HG03354 (cell line): Measurements from ENCODE around the gene STK16.
"Not testable (repeated sequence)": the region's sequence is repeated elsewhere in the genome, so short reads cannot be mapped to it uniquely, and the experiment has no call there.

Experiments used
- ATAC-seq: cut with Tn5 transposase; IDR thresholded peaks from one replicate; pipeline ENCODE4 v1.9.1; 2021; ENCODE audit warnings: mild to moderate bottlenecking; ENCODE audit not compliant: unreplicated experiment, poor library complexity, severe bottlenecking

The STK16 gene

GRCh38 chr2:219230059-219230540 is 15.2 kb upstream of the STK16 start:
- ATAC-seq: peak; percentile 18

- ATAC-seq: no peak
These were observed 10.9 kb upstream of the STK16 start for GRCh38 chr2:219234331-219234730.

DNA sequence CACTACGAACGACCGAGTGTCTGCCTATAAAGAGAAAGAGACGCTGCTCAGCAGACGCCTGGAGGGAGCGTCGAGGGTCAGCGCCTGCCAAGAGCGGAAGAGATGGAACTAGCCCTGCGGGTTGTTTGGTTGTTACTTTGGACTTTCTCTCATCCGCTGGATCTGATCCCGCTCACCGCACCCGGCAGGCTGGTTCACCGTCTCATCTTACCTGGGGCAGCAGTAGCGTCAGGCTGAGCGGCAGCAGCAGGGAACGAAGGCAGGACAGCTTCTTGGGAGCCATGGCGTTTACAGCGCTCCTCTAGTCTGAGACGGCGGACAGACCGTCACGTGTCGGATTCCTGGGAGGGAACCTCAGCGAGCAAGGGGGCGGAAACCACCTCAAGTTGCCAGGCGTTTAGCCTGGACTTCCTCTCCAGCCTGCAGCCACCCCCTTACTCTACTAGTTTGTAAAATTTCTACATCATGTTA is 2.0 kb upstream of the STK16 start:
- ATAC-seq: no peak

DNA sequence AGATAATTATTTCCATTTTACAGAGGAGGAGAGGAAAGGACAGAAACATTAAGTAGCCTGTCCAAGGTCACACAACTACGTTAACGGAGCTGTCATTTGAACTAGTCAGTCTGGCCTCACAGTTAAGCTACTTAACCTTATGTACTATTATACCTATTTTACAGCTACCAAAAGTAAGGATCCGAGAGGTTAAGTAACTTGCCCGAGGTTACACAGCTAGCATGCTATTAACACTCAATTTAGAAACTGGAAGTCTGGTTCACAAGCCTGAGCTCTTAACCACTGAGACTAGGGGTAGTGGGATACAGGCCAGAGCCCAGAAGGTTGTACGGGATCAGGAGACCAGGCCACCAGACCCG is 511 bp upstream of the STK16 start:
- ATAC-seq: no peak

DNA sequence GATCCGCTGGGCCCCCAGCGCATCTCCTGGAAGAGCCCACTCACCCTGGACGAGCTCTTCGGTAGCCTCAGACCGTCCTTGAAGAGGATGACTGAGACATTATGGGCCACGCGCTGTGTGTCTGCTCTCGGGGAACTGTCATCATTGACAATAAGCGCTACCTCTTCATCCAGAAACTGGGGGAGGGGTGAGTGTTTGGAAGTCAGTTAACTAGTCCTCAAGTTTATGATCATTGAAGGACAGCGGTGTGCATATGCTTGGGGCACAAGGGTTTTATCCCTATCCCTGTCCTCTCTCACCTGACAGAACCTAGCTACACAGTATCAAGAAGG is 586 bp downstream of the STK16 start:
- ATAC-seq: no peak

GRCh38 chr2:219246559-219246958 is 1.3 kb downstream of the STK16 start:
- ATAC-seq: no peak

DNA sequence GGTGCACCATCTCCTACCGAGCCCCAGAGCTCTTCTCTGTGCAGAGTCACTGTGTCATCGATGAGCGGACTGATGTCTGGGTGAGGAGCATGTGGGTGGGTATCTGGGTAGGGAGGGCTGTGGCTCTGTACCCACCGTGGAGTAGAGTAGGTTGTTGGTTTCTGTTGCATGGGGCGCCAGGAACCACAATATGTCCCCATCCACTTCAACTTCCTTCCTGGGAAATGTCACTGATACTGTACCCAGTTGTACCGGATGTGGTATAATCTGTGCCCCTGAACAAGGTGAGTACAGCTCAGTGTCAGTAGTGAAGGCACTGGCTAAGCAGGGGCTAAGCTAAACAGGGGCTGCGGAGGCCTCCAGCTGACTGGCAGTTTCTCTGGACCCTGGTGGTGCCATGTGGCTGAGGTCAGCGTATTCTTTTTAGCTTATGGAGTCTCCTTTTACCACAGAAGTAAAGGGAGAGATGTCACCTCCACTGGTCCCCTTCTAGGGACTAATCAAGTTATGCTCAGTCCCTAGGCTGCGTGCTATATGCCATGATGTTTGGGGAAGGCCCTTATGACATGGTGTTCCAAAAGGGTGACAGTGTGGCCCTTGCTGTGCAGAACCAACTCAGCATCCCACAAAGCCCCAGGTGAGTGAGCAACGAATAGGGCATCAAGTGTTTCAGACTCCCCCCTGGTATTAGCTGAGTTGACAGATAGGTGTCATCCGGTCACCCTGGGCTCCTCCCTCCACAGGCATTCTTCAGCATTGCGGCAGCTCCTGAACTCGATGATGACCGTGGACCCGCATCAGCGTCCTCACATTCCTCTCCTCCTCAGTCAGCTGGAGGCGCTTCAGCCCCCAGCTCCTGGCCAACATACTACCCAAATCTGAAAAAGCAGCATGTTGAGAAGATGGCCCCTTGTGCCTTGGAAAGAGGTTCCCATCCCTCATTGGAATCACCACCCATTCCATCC is 2.7 kb downstream of the STK16 start:
- ATAC-seq: no peak

- no peak for ATAC-seq
These were observed 3.5 kb downstream of the STK16 start for GRCh38 chr2:219248845-219249202.

DNA sequence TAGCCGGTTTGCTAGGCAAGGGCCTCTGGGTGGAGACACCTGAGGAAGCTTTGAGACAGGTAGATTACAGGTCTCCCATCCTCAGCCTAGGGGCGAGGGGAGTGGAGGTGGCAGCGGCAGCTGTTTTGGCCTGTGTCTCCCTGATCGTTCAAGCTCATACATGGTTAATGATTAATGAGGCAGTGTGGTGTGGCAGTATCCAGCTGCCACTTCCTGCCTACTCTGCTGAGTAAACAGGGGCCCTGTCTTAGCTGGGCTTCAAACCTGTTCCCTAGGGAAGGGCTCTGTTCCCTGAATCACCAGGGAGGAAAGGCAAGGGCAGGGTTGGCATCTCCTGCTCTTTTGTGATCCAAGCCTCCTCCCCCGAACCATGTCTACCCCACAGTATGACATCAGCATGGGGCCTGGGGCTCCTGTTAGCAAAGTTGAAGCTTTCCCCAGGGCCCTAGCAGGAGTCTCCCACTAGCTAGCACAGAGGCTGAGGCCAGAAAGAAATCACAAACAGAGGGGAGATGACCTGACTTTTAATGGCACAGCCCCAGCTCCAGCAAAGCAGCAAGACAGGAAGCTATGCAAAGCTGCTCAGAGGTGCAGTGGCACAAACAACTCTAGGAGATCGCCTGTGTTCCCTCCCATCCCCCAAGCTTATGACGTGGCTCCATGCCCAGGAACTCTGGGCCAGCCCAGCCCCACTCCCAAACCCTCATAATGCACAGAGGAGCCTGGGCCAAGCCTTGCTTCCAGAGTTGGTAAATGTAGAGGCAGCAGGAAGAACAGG is 4.1 kb downstream of the STK16 start:
- ATAC-seq: peak; percentile 52

- no peak for ATAC-seq
These were observed 4.9 kb downstream of the STK16 start for GRCh38 chr2:219250049-219250781.

GRCh38 chr2:219251656-219252055 is 6.4 kb downstream of the STK16 start:
- no peak for ATAC-seq

GRCh38 chr2:219252084-219252483 is 6.8 kb downstream of the STK16 start:
- ATAC-seq: no peak

DNA sequence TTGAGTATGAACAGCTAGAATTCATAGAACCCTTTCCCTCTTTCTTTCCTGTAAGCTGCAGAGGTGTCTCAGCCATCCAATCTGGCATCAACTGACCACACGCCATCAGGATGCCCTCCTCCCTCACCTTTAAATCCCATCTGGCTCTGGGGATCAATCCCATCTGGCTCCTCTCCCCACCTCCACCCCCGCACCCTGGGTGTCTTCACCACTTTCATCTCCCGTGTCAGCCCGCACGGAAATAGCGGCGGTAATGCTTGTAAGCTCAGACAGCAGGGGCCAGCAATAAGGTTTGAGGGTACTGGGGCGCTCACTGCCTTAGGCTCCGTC is 7.3 kb downstream of the STK16 start:
- ATAC-seq: no peak

- ATAC-seq: peak; percentile 13
These were observed 7.8 kb downstream of the STK16 start, which contains the start of gene TUBA4B for GRCh38 chr2:219252900-219253752. Gene TUBA4B, plus strand, starts transcription at chr2:219253243. Its CDS starts 165 bp downstream, at chr2:219253408.

GRCh38 chr2:219253753-219254589 is 8.7 kb downstream of the STK16 start, which contains the start of gene TUBA4A:
Gene TUBA4A, minus strand, starts transcription at chr2:219253918. Its CDS starts 60 bp downstream, at chr2:219253858.
- ATAC-seq: peak; percentile 57

- peak; percentile 39 for ATAC-seq
These were observed 9.4 kb downstream of the STK16 start for GRCh38 chr2:219254590-219255201.

DNA sequence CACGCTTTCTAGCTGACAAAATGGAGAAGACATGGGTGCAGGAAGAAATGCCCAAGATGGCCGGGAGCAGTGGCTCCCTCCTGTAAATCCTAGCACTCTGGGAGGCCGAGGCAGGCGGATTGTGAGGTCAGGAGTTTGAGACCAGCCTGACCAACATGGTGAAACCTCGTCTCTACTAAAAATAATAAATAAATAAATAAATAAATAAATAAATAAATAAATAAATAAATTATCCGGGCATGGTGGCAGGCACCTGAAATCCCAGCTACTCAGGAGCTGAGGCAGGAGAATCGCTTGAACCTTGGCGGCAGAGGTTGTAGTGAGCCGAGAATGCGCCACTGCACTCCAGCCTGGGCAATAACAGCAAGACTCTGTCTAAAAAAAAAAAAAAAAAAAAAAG is 13.7 kb downstream of the STK16 start:
- not testable (repeated sequence) for ATAC-seq
